ENCODE measurements around the gene ZNF180.
"Not testable (repeated sequence)": the region's sequence is repeated elsewhere in the genome, so short reads cannot be mapped to it uniquely, and the experiment has no call there.

The ZNF180 gene

DNA sequence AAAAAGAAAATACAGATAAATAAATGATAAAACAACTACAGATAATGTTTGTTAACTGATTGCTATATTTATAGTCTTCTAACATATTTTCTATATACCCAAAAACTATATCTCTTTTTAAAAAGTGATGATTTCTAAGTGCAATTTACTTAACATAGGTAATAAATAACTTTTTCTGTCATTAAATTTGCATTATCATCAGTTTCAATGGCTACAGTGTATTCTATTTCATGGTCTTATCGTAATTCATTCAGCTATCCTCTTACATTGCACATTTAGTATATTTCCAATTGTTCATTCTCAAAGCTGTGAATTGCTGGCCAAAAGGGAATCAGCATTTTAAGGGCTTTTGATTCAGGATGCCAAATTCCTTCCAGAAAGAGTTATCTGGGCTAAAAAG lies 3.6 kb downstream of the ZNF180 start:
- no peak for DNase-seq

GRCh38 chr19:44476559-44477408 lies 23.5 kb downstream of the ZNF180 start:
- no peak for DNase-seq

DNA sequence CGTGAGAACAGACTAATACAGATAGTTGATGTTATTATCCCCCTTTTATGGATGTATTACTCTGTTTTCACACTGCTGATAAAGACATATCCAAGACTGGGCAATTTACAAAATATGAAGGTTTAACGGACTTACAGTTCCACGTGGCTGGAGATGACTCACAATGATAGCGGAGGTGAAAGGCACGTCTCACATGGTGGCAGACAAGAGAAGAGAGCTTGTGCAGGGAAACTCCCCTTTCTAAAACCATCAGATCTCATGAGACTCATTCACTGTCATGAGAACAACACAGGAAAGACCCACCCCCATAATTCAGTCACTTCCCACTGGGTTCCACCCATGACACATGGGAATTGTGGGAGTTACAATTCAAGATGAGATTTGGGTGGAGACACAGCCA lies 31.6 kb downstream of the ZNF180 start:
- DNase-seq, result not testable (repeated sequence)

DNA sequence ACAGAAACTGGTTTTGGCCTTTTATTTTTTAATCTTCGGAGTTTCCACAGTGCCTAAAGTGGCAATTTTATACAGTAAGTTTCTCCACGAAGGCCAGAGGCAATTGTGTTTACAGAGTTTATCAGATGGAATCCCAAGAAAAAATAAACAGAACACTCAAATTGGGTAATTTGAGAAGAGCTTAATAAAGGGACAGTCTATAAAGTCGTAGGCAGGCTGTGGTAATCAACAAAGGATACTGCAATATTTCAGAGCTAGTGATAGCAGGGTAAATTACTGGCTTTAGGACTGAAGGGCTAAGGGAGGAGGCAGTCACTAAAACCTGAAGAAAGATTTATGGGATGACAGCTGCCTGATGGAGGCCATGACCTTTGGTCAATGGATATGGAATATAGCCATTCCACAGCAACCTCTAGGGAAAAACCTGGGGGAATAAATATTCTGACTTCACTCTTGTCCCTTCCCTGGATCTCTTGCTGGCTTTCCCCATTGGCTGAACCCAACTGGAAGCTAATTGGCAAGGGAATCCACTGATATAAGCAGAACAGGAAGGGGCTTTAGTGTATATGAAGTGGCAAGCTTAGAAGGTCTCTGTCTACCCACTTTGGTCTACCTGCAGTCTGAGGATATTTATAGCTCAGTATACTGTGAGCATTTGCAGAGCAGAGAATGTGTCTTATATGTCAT lies 37.6 kb downstream of the ZNF180 start:
- not testable (repeated sequence) for DNase-seq

- not testable (repeated sequence) for DNase-seq
Measured at GRCh38 chr19:44456016-44456415, 44.3 kb downstream of the ZNF180 start.

- no peak for DNase-seq
Measured at GRCh38 chr19:44455100-44455499, 45.2 kb downstream of the ZNF180 start.

GRCh38 chr19:44452367-44452766 lies 48.0 kb downstream of the ZNF180 start:
- no peak for DNase-seq

DNA sequence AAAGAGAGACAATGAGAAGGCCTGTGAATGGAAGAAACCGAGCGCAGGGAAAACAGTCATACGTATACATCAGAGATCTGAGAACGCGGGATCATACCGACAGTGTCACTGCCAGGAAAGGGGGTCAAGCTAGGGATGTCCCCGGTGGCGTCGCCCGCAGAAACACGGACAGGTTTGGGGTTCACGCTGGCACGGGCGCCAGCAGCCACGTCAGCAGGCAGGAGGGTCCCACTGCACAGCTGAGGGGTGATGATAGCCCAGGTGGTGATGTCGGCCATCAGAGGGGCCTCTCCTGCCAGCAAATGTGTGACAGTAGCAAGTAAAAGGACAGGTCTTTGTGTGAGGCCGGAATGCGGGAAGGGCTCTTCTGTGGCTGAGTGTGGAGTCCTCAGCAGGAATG lies 48.6 kb downstream of the ZNF180 start:
- no peak for DNase-seq

DNA sequence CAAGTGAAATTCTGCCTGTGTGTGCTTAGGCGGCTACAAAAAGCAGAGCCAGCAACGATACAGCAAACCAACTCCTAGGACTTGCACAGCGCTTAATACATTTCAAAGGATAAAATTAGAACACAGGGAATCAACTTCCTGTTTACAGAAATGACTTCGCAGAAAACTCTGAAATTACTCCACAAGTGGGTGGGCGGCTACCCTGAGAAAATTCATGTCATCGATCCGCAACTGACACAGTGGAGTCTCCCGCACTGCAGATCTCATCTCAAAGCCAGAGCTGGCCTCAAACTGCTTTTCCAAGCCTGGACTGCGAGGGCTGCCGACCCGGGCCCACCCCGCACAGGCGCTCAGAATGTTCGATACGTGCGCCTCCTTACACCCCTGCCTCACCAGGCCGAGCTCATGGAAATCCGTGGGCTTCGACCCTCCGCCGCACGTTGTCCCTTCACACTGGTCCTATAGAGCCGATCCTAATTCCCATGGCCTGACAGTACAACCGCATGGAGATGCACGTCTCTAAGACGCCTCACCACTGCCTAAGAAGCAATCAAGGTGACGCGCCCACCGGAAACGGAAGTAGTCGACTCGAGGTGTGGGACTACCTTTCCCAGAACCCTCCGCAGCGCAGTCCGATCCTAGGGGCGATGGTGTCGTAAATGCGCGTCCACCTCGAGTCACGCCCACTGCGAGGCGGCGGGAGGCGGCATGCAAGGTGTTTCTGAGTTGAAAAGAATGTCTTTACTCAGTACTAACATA lies 52.2 kb downstream of the ZNF180 start, which contains the start of gene ZNF229:
TSS of gene ZNF229 (minus strand) at position 557 of the 759 bp plus-strand sequence. CDS start 5,625 bp downstream, outside the sequence.
- DNase-seq, result peak; percentile 78

DNA sequence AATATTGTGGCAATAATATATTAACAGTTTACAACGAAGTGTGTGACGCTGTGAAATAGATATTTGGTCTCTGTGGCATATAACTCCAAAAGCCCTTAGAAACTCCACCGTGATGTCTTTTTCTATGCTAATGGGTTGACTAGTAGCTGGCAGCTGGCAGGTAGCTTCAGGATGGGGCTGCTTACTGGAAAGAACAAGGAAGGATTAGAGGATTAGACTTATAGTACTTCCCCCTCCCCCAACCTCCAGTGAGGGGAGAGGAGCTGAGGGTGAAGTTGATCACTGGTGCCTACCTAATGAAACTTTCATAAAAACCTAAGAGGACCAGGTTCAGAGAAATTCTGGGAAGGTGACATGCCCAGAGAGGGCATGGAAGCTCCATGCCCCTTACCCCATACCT lies 61.9 kb downstream of the ZNF180 start:
- DNase-seq, result no peak

DNA sequence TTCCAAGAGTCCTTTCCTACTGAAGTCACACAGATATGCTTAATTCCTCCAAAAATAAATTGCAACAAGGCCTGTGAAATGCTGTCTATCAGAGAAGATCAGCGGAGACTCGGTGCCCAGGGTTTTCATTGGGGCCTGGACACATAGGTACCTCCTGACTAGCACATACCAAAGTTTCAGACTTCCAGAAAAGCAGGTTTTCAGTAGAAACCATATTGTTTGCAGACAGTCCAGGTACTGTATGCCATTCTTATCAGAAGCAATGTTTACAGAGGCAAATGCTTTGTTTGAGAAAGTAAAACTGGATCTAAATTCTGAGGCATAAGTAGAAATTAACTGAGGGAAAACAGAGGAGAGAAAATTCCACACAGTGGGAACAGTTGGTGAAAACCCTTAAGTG lies 64.9 kb downstream of the ZNF180 start:
- no peak for DNase-seq

GRCh38 chr19:44430956-44431355 lies 69.4 kb downstream of the ZNF180 start:
- no peak for DNase-seq

Measured in NCI-H524 treated with DMSO at 0.1 percent for 48 hours (cell line).